WTC11 (cell line): Measurements from ENCODE around the gene TPD52L2. TPM values are rescaled to one million over a fixed set of nuclear protein-coding genes. Genes with fewer than 3 reads are reported as not detected.

Experiments
- ATAC-seq: fragments of 200-7000 bp; cut with Tn5 transposase; 2 replicates; pipeline ENCODE4 v1.10.0; 2021; ENCODE audit warnings: mild to moderate bottlenecking, moderate library complexity
- CTCF ChIA-PET: fragments of 300-600 bp; sonication (Branson Sonifier 250); formaldehyde crosslinking; loops from one replicate; lab custom pipeline; 2021; ENCODE audit warnings: antibody characterized with exemption; lab: Charles Lee
- POLR2A ChIA-PET: fragments of 350-600 bp; sonication (Branson Sonifier 250); formaldehyde crosslinking; loops from one replicate; lab custom pipeline; 2021; ENCODE audit warnings: antibody characterized with exemption; lab: Charles Lee
- DNase-seq: peaks from one replicate; pipeline ENCODE4 v3.0.0; 2021; ENCODE audit warnings: low spot score
- H3K27ac Mint-ChIP-seq: 2 replicates; pipeline ENCODE4 v1.8.0; 2021; ENCODE audit warnings: mixed read lengths
- H3K27me3 Mint-ChIP-seq: 2 replicates; pipeline ENCODE4 v1.8.0; 2021; ENCODE audit warnings: low read depth, mild to moderate bottlenecking, moderate library complexity, mixed read lengths
- H3K36me3 Mint-ChIP-seq: 2 replicates; pipeline ENCODE4 v1.8.0; 2021; ENCODE audit warnings: mixed read lengths
- H3K4me1 Mint-ChIP-seq: 2 replicates; pipeline ENCODE4 v1.8.0; 2022; ENCODE audit warnings: mixed read lengths
- H3K4me3 Mint-ChIP-seq: 2 replicates; pipeline ENCODE4 v1.8.0; 2021; ENCODE audit warnings: mild to moderate bottlenecking, moderate library complexity, mixed read lengths
- H3K9me3 Mint-ChIP-seq: 2 replicates; pipeline ENCODE4 v1.8.0; 2021; ENCODE audit warnings: mixed read lengths
- ATF1 ChIP-seq: sonication (generic); formaldehyde crosslinking; IDR thresholded peaks from 2 replicates; pipeline ENCODE4 v1.8.1; 2023; ENCODE audit warnings: mild to moderate bottlenecking, moderate library complexity, missing genetic modification reagents
- ATF6 ChIP-seq: sonication (generic); formaldehyde crosslinking; IDR thresholded peaks from 2 replicates; pipeline ENCODE4 v1.8.1; 2023; ENCODE audit warnings: mild to moderate bottlenecking, missing genetic modification reagents
- CBFB ChIP-seq: sonication (generic); formaldehyde crosslinking; IDR thresholded peaks from 2 replicates; pipeline ENCODE4 v1.8.1; 2022; ENCODE audit warnings: mild to moderate bottlenecking, low read depth, missing genetic modification reagents
- CREB1 ChIP-seq: sonication (generic); formaldehyde crosslinking; IDR thresholded peaks from 2 replicates; pipeline ENCODE4 v1.8.0; 2023; ENCODE audit warnings: mild to moderate bottlenecking, missing genetic modification reagents
- FOXK1 ChIP-seq: sonication (generic); formaldehyde crosslinking; IDR thresholded peaks from 2 replicates; pipeline ENCODE4 v1.8.0; 2022; ENCODE audit warnings: mild to moderate bottlenecking, moderate library complexity, missing genetic modification reagents
- FOXP1 ChIP-seq: sonication (generic); formaldehyde crosslinking; IDR thresholded peaks from 2 replicates; pipeline ENCODE4 v1.8.0; 2022; ENCODE audit warnings: missing genetic modification reagents, mild to moderate bottlenecking, moderate library complexity, borderline replicate concordance
- NR2C2 ChIP-seq: sonication (generic); formaldehyde crosslinking; IDR thresholded peaks from 2 replicates; pipeline ENCODE4 v1.8.0; 2022; ENCODE audit warnings: mild to moderate bottlenecking, missing genetic modification reagents
- PREB ChIP-seq: sonication (generic); formaldehyde crosslinking; IDR thresholded peaks from 2 replicates; pipeline ENCODE4 v1.8.1; 2022; ENCODE audit warnings: mild to moderate bottlenecking, missing genetic modification reagents, moderate library complexity, borderline replicate concordance
- SP1 ChIP-seq: sonication (generic); formaldehyde crosslinking; conservative IDR thresholded peaks from 2 replicates; pipeline ENCODE4 v1.8.1; 2022; ENCODE audit warnings: missing genetic modification reagents
- TEAD1 ChIP-seq: sonication (generic); formaldehyde crosslinking; IDR thresholded peaks from 2 replicates; pipeline ENCODE4 v1.8.0; 2022; ENCODE audit warnings: mild to moderate bottlenecking, missing genetic modification reagents
- TEAD4 ChIP-seq: sonication (generic); formaldehyde crosslinking; IDR thresholded peaks from 2 replicates; pipeline ENCODE4 v1.8.0; 2022; ENCODE audit warnings: mild to moderate bottlenecking, missing genetic modification reagents
- ZNF232 ChIP-seq: sonication (generic); formaldehyde crosslinking; IDR thresholded peaks from 2 replicates; pipeline ENCODE4 v1.8.0; 2022; ENCODE audit warnings: mild to moderate bottlenecking, missing genetic modification reagents
- ZNF281 ChIP-seq: sonication (generic); formaldehyde crosslinking; IDR thresholded peaks from 2 replicates; pipeline ENCODE4 v1.8.0; 2023; ENCODE audit warnings: mild to moderate bottlenecking, missing genetic modification reagents
- ZNF317 ChIP-seq: sonication (generic); formaldehyde crosslinking; IDR thresholded peaks from 2 replicates; pipeline ENCODE4 v1.8.1; 2023; ENCODE audit warnings: low read depth, mild to moderate bottlenecking, moderate library complexity, missing genetic modification reagents, borderline replicate concordance
- ZNF423 ChIP-seq: fragments of 250-450 bp; sonication (Bioruptor Pico); IDR thresholded peaks from 2 replicates; pipeline ENCODE4 v2.1.2; 2022; ENCODE audit warnings: mild to moderate bottlenecking, moderate library complexity
- total RNA-seq: library from RNA; stranded (reverse); gene quantifications from 3 replicates; pipeline ENCODE4 v1.2.3, GENCODE V29; 2021
- TF ChIP-seq, protein P1 (sequence below): sonication (generic); formaldehyde crosslinking; IDR thresholded peaks from 2 replicates; pipeline ENCODE4 v1.8.1; 2023; ENCODE audit warnings: mild to moderate bottlenecking, missing genetic modification reagents, moderate library complexity

TPD52L2 gene
- total RNA-seq, 1 experiment from 2014 or later = 80.8 TPM

GRCh38 chr20:63847237-63848002, 17.6 kb upstream of the TPD52L2 start (continued):
- no peak for TF ChIP-seq TEAD4 (CRISPR knock-in tag)
- TF ChIP-seq, protein P1, sequence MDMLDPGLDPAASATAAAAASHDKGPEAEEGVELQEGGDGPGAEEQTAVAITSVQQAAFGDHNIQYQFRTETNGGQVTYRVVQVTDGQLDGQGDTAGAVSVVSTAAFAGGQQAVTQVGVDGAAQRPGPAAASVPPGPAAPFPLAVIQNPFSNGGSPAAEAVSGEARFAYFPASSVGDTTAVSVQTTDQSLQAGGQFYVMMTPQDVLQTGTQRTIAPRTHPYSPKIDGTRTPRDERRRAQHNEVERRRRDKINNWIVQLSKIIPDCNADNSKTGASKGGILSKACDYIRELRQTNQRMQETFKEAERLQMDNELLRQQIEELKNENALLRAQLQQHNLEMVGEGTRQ (CRISPR knock-in tag) = 0 out of 2 replicates have a peak, but pooled peaks have one; percentile 12
- TF ChIP-seq SP1 (CRISPR knock-in tag) = 0 out of 2 replicates have a peak, but pooled peaks have one; percentile 41
- no peak for TF ChIP-seq ZNF232 (CRISPR knock-in tag)
- TF ChIP-seq ATF1 (CRISPR knock-in tag) = no peak

DNA sequence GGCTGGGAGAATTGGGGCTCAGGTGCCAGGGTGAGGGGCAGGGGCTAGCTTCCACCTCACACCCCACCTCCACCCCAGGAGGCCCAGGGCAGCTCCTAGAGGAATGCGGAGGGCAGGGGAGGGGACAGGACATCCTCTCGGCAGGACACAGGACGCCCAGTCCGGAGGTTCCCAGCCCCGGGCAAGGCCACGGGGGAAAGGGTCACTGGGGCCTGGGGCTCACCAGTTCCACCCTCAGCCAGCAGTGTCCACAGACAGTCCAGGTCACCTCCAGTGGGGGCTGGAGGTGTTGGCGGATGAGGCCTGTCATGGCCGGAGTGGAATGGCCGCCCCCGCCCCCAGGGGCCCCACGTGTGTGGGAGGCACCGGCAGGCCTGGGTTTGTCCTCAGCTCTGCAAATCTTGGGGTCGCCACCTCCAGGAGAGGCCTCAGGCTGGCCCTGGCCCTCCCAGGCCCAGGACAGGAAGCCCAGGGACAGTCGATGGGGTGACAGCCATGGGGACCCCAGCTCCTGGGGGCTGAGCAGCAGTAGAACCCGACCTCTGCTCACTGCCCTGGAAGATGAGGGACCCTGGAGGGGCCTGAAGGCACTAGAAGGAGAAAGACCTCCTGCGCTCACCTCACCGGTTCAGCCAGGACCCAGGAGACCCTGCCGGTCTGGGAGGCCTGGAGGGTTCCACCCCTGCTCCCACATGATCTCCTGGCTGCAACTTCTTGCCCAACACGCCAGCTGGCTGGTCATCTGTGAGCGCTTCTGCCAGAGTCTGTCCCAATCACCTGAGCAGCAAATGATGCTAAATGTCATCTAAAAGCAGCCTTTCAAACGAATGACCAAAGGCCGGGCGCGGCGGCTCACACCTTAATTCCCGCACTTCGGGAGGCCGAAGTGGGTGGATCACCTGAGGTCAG, 16.8 kb upstream of the TPD52L2 start:
- no peaks in the 10 kb centered on the region for H3K9me3 Mint-ChIP-seq
- no peaks in the 10 kb centered on the region for H3K36me3 Mint-ChIP-seq
- POLR2A ChIA-PET = interaction anchor here (0.6 to 1.6 kb wide), 7 partner anchors 8 to 106 kb away, joined by 3 to 22 read pairs (median 5); partner anchors contain the start of gene TPD52L2
- H3K27ac Mint-ChIP-seq = no peak overlapping the region
- peaks cover 23% of the 10 kb centered on the region for H3K4me1 Mint-ChIP-seq
- TF ChIP-seq ATF1 (CRISPR knock-in tag) (no peak), TEAD1 (CRISPR knock-in tag) (0 out of 2 replicates have a peak, but pooled peaks have one; percentile 4), CBFB (CRISPR knock-in tag) (no peak), FOXP1 (0 out of 2 replicates have a peak, but pooled peaks have one; percentile 48), ZNF423 (0 out of 2 replicates have a peak, but pooled peaks have one; percentile 2), ZNF281 (CRISPR knock-in tag) (0 out of 2 replicates have a peak, but pooled peaks have one; percentile 9)
- TF ChIP-seq, protein P1 (CRISPR knock-in tag) = 0 out of 2 replicates have a peak, but pooled peaks have one; percentile 1
- DNase-seq (no peak), ATAC-seq (no peak)
- H3K27me3 Mint-ChIP-seq = no peaks in the 10 kb centered on the region; the same call in none of the 2 replicates
- CTCF ChIA-PET = interaction anchor here (0.7 to 3.0 kb wide), 12 partner anchors 8 to 310 kb away, joined by 3 to 19 read pairs (median 8); partner anchors contain the start of genes PRPF6, PTK6 and TPD52L2
- no peak overlapping the region for H3K4me3 Mint-ChIP-seq

GRCh38 chr20:63850689-63851547, 14.2 kb upstream of the TPD52L2 start:
- Mint-ChIP-seq H3K27ac (no peak overlapping the region; the same call in 1 of the 2 replicates), H3K4me3 (no peak overlapping the region), H3K36me3 (no peaks in the 10 kb centered on the region), H3K9me3 (no peaks in the 10 kb centered on the region), H3K27me3 (no peaks in the 10 kb centered on the region; the same call in none of the 2 replicates), H3K4me1 (peaks cover 17% of the 10 kb centered on the region)
- ChIA-PET POLR2A (no interaction called here), CTCF (interaction anchor here (0.6 to 0.8 kb wide), 4 partner anchors 30 to 75 kb away, joined by 3 to 6 read pairs (median 4); no protein-coding TSS in a partner anchor)
- DNase-seq (no peak), ATAC-seq (no peak)
- TF ChIP-seq ATF6 (CRISPR knock-in tag) = no peak
- no peak for TF ChIP-seq ZNF281 (CRISPR knock-in tag)
- no peak for TF ChIP-seq NR2C2
- TF ChIP-seq ZNF317 (CRISPR knock-in tag) = no peak
- no peak for TF ChIP-seq PREB (CRISPR knock-in tag)
- TF ChIP-seq FOXK1 (CRISPR knock-in tag) = no peak
- no peak for TF ChIP-seq CREB1
